ENCODE measurements around the gene NCK1. TPM values are rescaled to one million over a fixed set of nuclear protein-coding genes. Genes with fewer than 3 reads are reported as not detected.

Gene NCK1
- total and polyA plus RNA-seq, 9 of the 15 experiments (the other 6 are each of a cell fraction or from before 2014, with no cell fraction given) = 17.3 to 30.5 (median 25.0) TPM

DNA sequence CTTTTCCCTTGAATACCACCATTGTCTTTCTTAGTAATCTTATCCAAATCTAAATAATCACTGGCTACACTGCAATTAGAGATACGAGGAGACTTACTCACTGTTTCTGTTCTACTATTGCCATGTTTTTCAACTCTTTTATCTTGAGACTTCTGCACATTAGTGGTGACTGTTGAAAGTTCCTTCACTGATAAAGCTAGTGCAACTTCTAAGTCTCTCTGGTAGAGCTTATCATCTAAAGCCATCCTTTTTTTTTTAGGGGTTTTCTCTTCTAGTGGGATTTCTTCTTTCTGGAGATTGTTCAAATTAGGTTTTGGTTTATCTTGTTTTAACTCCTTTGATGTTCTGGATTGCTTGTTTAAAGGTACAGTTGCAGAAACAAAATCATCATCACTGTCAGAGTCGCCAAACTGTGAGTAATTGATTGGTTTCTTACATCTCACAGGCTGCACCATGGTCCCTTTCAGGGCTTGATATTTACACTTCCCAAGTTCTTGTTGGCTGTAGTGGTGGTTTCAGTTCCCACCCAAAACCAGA is 37.7 kb downstream of the NCK1 start (continued):
- TF ChIP-seq ZNF57 (CRISPR knock-in tag; IDR thresholded peaks at IDR 0.05) (no peak), CREM (IDR thresholded peaks at IDR 0.05; ENCODE audit: low read depth) (no peak), TSHZ1 (CRISPR knock-in tag; IDR thresholded peaks at IDR 0.05) (no peak), NFRKB (IDR thresholded peaks at IDR 0.05; ENCODE audit: low read depth) (no peak), PRMT5 (CRISPR knock-in tag; IDR thresholded peaks at IDR 0.05) (no peak), GABPB2 (CRISPR knock-in tag; conservative IDR thresholded peaks at IDR 0.05) (no peak), ZNF3 (CRISPR knock-in tag; IDR thresholded peaks at IDR 0.05) (no peak), TAF9B (IDR thresholded peaks at IDR 0.05; ENCODE audit: partially characterized antibody) (no peak), ZFPM2 (CRISPR knock-in tag; IDR thresholded peaks at IDR 0.05) (no peak), CHD1 (IDR thresholded peaks at IDR 0.05; ENCODE audit: low read length) (no peak), MECOM (CRISPR knock-in tag; IDR thresholded peaks at IDR 0.05) (no peak), L3MBTL2 (IDR thresholded peaks at IDR 0.05) (no peak), SIX5 (IDR thresholded peaks at IDR 0.05; ENCODE audit: borderline replicate concordance in 1 of 2, insufficient read depth in 1 of 2, low read depth in 1 of 2, low read length in 2 of 2) (no peak), MAZ (CRISPR knock-in tag; conservative IDR thresholded peaks at IDR 0.05 in 1 of 2, IDR thresholded peaks at IDR 0.05 in 1 of 2) (no peak), THAP12 (CRISPR knock-in tag; IDR thresholded peaks at IDR 0.05) (no peak), CBX1 (IDR thresholded peaks at IDR 0.05; ENCODE audit: low read depth) (no peak)
- TF ChIP-seq, protein P1, sequence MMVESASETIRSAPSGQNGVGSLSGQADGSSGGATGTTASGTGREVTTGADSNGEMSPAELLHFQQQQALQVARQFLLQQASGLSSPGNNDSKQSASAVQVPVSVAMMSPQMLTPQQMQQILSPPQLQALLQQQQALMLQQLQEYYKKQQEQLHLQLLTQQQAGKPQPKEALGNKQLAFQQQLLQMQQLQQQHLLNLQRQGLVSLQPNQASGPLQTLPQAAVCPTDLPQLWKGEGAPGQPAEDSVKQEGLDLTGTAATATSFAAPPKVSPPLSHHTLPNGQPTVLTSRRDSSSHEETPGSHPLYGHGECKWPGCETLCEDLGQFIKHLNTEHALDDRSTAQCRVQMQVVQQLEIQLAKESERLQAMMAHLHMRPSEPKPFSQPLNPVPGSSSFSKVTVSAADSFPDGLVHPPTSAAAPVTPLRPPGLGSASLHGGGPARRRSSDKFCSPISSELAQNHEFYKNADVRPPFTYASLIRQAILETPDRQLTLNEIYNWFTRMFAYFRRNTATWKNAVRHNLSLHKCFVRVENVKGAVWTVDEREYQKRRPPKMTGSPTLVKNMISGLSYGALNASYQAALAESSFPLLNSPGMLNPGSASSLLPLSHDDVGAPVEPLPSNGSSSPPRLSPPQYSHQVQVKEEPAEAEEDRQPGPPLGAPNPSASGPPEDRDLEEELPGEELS (CRISPR knock-in tag; IDR thresholded peaks at IDR 0.05; ENCODE audit: borderline replicate concordance) = no peak
- TF ChIP-seq, protein P2, sequence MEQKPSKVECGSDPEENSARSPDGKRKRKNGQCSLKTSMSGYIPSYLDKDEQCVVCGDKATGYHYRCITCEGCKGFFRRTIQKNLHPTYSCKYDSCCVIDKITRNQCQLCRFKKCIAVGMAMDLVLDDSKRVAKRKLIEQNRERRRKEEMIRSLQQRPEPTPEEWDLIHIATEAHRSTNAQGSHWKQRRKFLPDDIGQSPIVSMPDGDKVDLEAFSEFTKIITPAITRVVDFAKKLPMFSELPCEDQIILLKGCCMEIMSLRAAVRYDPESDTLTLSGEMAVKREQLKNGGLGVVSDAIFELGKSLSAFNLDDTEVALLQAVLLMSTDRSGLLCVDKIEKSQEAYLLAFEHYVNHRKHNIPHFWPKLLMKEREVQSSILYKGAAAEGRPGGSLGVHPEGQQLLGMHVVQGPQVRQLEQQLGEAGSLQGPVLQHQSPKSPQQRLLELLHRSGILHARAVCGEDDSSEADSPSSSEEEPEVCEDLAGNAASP (IDR thresholded peaks at IDR 0.05) = no peak
